CD14-positive monocyte (primary cell): ENCODE measurements around the gene FOS. TPM values are rescaled to one million over a fixed set of nuclear protein-coding genes. Genes with fewer than 3 reads are reported as not detected.

Source experiments
- DNase-seq, 3 donors: peaks; one replicate each; pipeline ENCODE4 v3.0.0-alpha.2; 2011 to 2022
- H2AFZ ChIP-seq: 2 replicates; pipeline ENCODE4 v1.6.0; 2012; ENCODE audit warnings: mild to moderate bottlenecking, low read depth, low read length, inconsistent platforms; ENCODE audit not compliant: insufficient read depth, poor library complexity, severe bottlenecking
- H3K27ac ChIP-seq, 2 donors: 1 replicate in 1 of 2; 2 replicates in 1 of 2; pipeline ENCODE4 v1.5.1; 2012 to 2013; ENCODE audit warnings: low read length in 2 of 2, control low read depth in 1 of 2, inconsistent platforms in 1 of 2, low read depth in 1 of 2, mild to moderate bottlenecking in 1 of 2
- H3K27me3 ChIP-seq, 2 donors: one replicate each; pipeline versions ENCODE4 v1.6.0 to v1.6.1; 2011 to 2013; ENCODE audit warnings: low read length in 2 of 2; ENCODE audit not compliant: control insufficient read depth in 2 of 2, insufficient read depth in 2 of 2
- H3K36me3 ChIP-seq, 2 donors: replicated peaks in 1 of 2; 1 replicate in 1 of 2; 2 replicates in 1 of 2; pipeline versions ENCODE4 v1.5.1 to v1.6.1; 2012 to 2013; ENCODE audit warnings: low read length in 2 of 2, control low read depth in 1 of 2, inconsistent platforms in 1 of 2, mild to moderate bottlenecking in 1 of 2; ENCODE audit not compliant: insufficient read depth in 2 of 2, control insufficient read depth in 1 of 2
- H3K4me1 ChIP-seq, 2 donors: 1 replicate in 1 of 2; 2 replicates in 1 of 2; pipeline versions ENCODE4 v1.5.1 to v1.6.1; 2012 to 2013; ENCODE audit warnings: low read length in 2 of 2, control low read depth in 1 of 2, inconsistent platforms in 1 of 2, mild to moderate bottlenecking in 1 of 2, moderate library complexity in 1 of 2; ENCODE audit not compliant: insufficient read depth in 2 of 2, control insufficient read depth in 1 of 2
- H3K4me2 ChIP-seq: replicated peaks from 2 replicates; pipeline ENCODE3; 2012; ENCODE audit warnings: low read length, moderate library complexity, mild to moderate bottlenecking; ENCODE audit not compliant: poor library complexity, severe bottlenecking; ENCODE audit errors: extremely low read depth
- H3K4me3 ChIP-seq, 3 experiments: fragments of 200-600 bp in 1 of 3; sonication (generic) in 1 of 3; replicated peaks in 1 of 3; 1 replicate in 2 of 3; 2 replicates in 1 of 3; pipeline ENCODE4 v1.5.1; 2011 to 2013; ENCODE audit warnings: low read length in 3 of 3, mild to moderate bottlenecking in 3 of 3, control low read depth in 2 of 3, low read depth in 2 of 3, inconsistent platforms in 1 of 3, moderate library complexity in 1 of 3
- H3K79me2 ChIP-seq: 2 replicates; pipeline ENCODE4 v1.6.0; 2012; ENCODE audit warnings: mild to moderate bottlenecking, control low read depth, inconsistent platforms, low read length, moderate library complexity; ENCODE audit not compliant: insufficient read depth
- H3K9ac ChIP-seq: 2 replicates; pipeline ENCODE4 v1.6.0; 2017; ENCODE audit warnings: low read length, mild to moderate bottlenecking; ENCODE audit not compliant: insufficient read depth, poor library complexity, severe bottlenecking
- H3K9me3 ChIP-seq, 2 donors: replicated peaks in 1 of 2; 1 replicate in 1 of 2; 2 replicates in 1 of 2; pipeline versions ENCODE4 v1.5.1 to v1.6.1; 2012 to 2013; ENCODE audit warnings: low read length in 2 of 2, control low read depth in 1 of 2; ENCODE audit not compliant: control insufficient read depth in 1 of 2, insufficient read depth in 1 of 2
- H4K20me1 ChIP-seq: 2 replicates; pipeline ENCODE4 v1.6.0; 2012; ENCODE audit warnings: mild to moderate bottlenecking, low read length, control low read depth, moderate library complexity; ENCODE audit not compliant: insufficient read depth
- H3K27ac Mint-ChIP-seq, 7 donors: one replicate each; pipeline ENCODE4 v1.8.0; 2020; ENCODE audit warnings: mild to moderate bottlenecking in 7 of 7, mixed read lengths in 7 of 7, moderate library complexity in 6 of 7, inconsistent platforms in 2 of 7
- H3K27me3 Mint-ChIP-seq, 3 donors: one replicate each; pipeline ENCODE4 v1.8.0; 2021 to 2022; ENCODE audit warnings: low read depth in 3 of 3, mild to moderate bottlenecking in 3 of 3, mixed read lengths in 3 of 3, moderate library complexity in 3 of 3, inconsistent platforms in 1 of 3
- H3K36me3 Mint-ChIP-seq, 2 donors: one replicate each; pipeline ENCODE4 v1.8.0; 2020; ENCODE audit warnings: mixed read lengths in 2 of 2, inconsistent platforms in 1 of 2, mild to moderate bottlenecking in 1 of 2
- H3K4me1 Mint-ChIP-seq: one replicate; pipeline ENCODE4 v1.8.0; 2020; ENCODE audit warnings: mild to moderate bottlenecking, mixed read lengths
- H3K4me3 Mint-ChIP-seq, 2 donors: one replicate each; pipeline ENCODE4 v1.8.0; 2020; ENCODE audit warnings: mild to moderate bottlenecking in 2 of 2, mixed read lengths in 2 of 2, moderate library complexity in 1 of 2
- H3K9me3 Mint-ChIP-seq, 7 donors: one replicate each; pipeline ENCODE4 v1.8.0; 2020 to 2022; ENCODE audit warnings: mixed read lengths in 7 of 7, mild to moderate bottlenecking in 6 of 7, moderate library complexity in 6 of 7, inconsistent platforms in 2 of 7
- CTCF ChIP-seq: fragments of 200-600 bp; IDR thresholded peaks from one replicate; pipeline ENCODE4 v1.8.0; 2022; ENCODE audit warnings: antibody characterized with exemption, mild to moderate bottlenecking
- WGBS: methylation state at CpG from one replicate; pipeline ENCODE4 v1.1.5; 2013; ENCODE audit warnings: missing lambda C conversion rate; ENCODE audit not compliant: insufficient coverage; 5-methylcytosine and 5-hydroxymethylcytosine counted together
- intact Hi-C, 2 donors: fragments of 100-400 bp; cut with micrococcal nuclease; formaldehyde crosslinking; loops; one replicate each; pipeline versions ENCODE4 v1.15.0 to v1.15.1; 2023
- polyA plus RNA-seq, 3 donors: library from polyadenylated mRNA; depleted of rRNA in 1 of 3; unstranded in 2 of 3; stranded (reverse) in 1 of 3; fragments of 300-500 nt in 2 of 3; fragments of >200 nt in 1 of 3; fragmentation: Illumina TruSeq in 2 of 3; gene quantifications; 1 replicate in 2 of 3; 2 replicates in 1 of 3; pipeline ENCODE4 v1.2.3, GENCODE V29; 2012 to 2021

The FOS gene
- polyA plus RNA-seq, 3 donors: 4,403 to 5,159 (median 4,841) TPM

GRCh38 chr14:75291331-75291730 lies 12.7 kb downstream of the FOS start:
- H3K4me2 ChIP-seq: no peak overlapping the region
- no peak for TF ChIP-seq CTCF
- H3K4me1 Mint-ChIP-seq: peaks cover 57% of the 10 kb centered on the region
- peaks cover 0 to 2% of the 10 kb centered on the region in 2 donors for H3K36me3 Mint-ChIP-seq
- H3K9me3 Mint-ChIP-seq: peaks cover 0 to 1% (median 0%) of the 10 kb centered on the region in 7 donors
- intact Hi-C loops: no loop called here
- no peak for DNase-seq
- H4K20me1 ChIP-seq: no peaks in the 10 kb centered on the region
- peaks cover 8% of the 10 kb centered on the region for H3K79me2 ChIP-seq
- no peak overlapping the region for H2AFZ ChIP-seq
- H3K4me1 ChIP-seq: peaks cover 63 to 70% of the 10 kb centered on the region in 2 donors
- H3K27ac Mint-ChIP-seq: peak overlapping the region in 2 of 7 donors; percentile 37 to 78
- H3K27me3 Mint-ChIP-seq: peaks cover 0 to 2% (median 0%) of the 10 kb centered on the region in 3 donors
- no peaks in the 10 kb centered on the region for H3K36me3 ChIP-seq
- H3K27ac ChIP-seq: no peak overlapping the region
- H3K9me3 ChIP-seq: no peaks in the 10 kb centered on the region
- no peaks in the 10 kb centered on the region for H3K27me3 ChIP-seq
- H3K4me3 ChIP-seq: no peak overlapping the region
- 93% methylated on average over 2 of the region's 5 CpGs for WGBS
- H3K9ac ChIP-seq: no peak overlapping the region
- no peak overlapping the region for H3K4me3 Mint-ChIP-seq

- no peak for DNase-seq
- Histone ChIP-seq H3K9ac (no peak overlapping the region), H3K79me2 (peaks cover 8% of the 10 kb centered on the region), H3K27me3 (no peaks in the 10 kb centered on the region), H3K27ac (no peak overlapping the region), H3K9me3 (no peaks in the 10 kb centered on the region), H2AFZ (no peak overlapping the region), H4K20me1 (no peaks in the 10 kb centered on the region), H3K4me1 (peaks cover 63 to 70% of the 10 kb centered on the region in 2 donors), H3K4me2 (no peak overlapping the region), H3K36me3 (no peaks in the 10 kb centered on the region), H3K4me3 (no peak overlapping the region)
- no peak overlapping the region for H3K4me3 Mint-ChIP-seq
- intact Hi-C loops: no loop called here
- H3K9me3 Mint-ChIP-seq: peaks cover 0 to 1% (median 0%) of the 10 kb centered on the region in 7 donors
- TF ChIP-seq CTCF: no peak
- peaks cover 57% of the 10 kb centered on the region for H3K4me1 Mint-ChIP-seq
- peak overlapping the region in 2 of 7 donors; percentile 63 to 76 for H3K27ac Mint-ChIP-seq
- WGBS: 100% methylated on average over 6 of the region's 9 CpGs
- H3K27me3 Mint-ChIP-seq: peaks cover 0 to 2% (median 2%) of the 10 kb centered on the region in 3 donors
- H3K36me3 Mint-ChIP-seq: peaks cover 0 to 2% of the 10 kb centered on the region in 2 donors
These were observed 13.5 kb downstream of the FOS start for GRCh38 chr14:75292101-75292563.
